Neural cell (in vitro differentiated cells): ENCODE data around the gene ABCF2.

Experiments used
- EP300 ChIP-seq: fragments of 450-650 bp; conservative IDR thresholded peaks from 2 replicates; pipeline ENCODE4 v1.6.1; 2014; ENCODE audit warnings: antibody characterized with exemption, mild to moderate bottlenecking, moderate library complexity; ENCODE audit not compliant: poor library complexity, severe bottlenecking
- POLR2AphosphoS5 ChIP-seq: IDR thresholded peaks from 2 replicates; pipeline ENCODE4 v1.6.1; 2012
- REST ChIP-seq: IDR thresholded peaks from 2 replicates; pipeline ENCODE4 v1.6.1; 2012; ENCODE audit warnings: borderline replicate concordance
- TF ChIP-seq, protein P1 (sequence below): fragments of 450-650 bp; IDR thresholded peaks from 2 replicates; pipeline ENCODE4 v1.5.1; 2014; ENCODE audit warnings: antibody characterized with exemption, mild to moderate bottlenecking, moderate library complexity; ENCODE audit not compliant: poor library complexity, severe bottlenecking

GRCh38 chr7:151275813-151276577 is 49.0 kb upstream of the ABCF2 start:
- TF ChIP-seq, protein P1, sequence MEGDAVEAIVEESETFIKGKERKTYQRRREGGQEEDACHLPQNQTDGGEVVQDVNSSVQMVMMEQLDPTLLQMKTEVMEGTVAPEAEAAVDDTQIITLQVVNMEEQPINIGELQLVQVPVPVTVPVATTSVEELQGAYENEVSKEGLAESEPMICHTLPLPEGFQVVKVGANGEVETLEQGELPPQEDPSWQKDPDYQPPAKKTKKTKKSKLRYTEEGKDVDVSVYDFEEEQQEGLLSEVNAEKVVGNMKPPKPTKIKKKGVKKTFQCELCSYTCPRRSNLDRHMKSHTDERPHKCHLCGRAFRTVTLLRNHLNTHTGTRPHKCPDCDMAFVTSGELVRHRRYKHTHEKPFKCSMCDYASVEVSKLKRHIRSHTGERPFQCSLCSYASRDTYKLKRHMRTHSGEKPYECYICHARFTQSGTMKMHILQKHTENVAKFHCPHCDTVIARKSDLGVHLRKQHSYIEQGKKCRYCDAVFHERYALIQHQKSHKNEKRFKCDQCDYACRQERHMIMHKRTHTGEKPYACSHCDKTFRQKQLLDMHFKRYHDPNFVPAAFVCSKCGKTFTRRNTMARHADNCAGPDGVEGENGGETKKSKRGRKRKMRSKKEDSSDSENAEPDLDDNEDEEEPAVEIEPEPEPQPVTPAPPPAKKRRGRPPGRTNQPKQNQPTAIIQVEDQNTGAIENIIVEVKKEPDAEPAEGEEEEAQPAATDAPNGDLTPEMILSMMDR = no peak
- TF ChIP-seq EP300 (no peak), REST (no peak), POLR2AphosphoS5 (no peak)
